Transverse colon (tissue), 4 donors: Measurements from ENCODE around the gene FCHSD2.

Experiments
- EP300 ChIP-seq: sonication (generic); formaldehyde crosslinking; IDR thresholded peaks from one replicate; pipeline ENCODE4 v1.6.1; 2017; ENCODE audit warnings: antibody characterized with exemption, low read depth
- POLR2A ChIP-seq: fragments of 450-650 bp; IDR thresholded peaks from one replicate; pipeline ENCODE4 v1.6.1; 2016; ENCODE audit warnings: antibody characterized with exemption, mild to moderate bottlenecking, moderate library complexity
- POLR2AphosphoS5 ChIP-seq, 3 donors: sonication (generic); formaldehyde crosslinking; IDR thresholded peaks; one replicate each; pipeline ENCODE4 v1.6.1; 2016; ENCODE audit warnings: antibody characterized with exemption in 3 of 3
- TF ChIP-seq, protein P1 (sequence below), 5 experiments: fragments of 200-600 bp in 3 of 5; fragments of 450-650 bp in 2 of 5; sonication (generic) in 3 of 5; IDR thresholded peaks; 1 replicate in 2 of 5; 2 replicates in 3 of 5; pipeline ENCODE4 v1.5.1; 2016 to 2017; ENCODE audit warnings: antibody characterized with exemption in 5 of 5, inconsistent platforms in 3 of 5, mild to moderate bottlenecking in 2 of 5, moderate library complexity in 1 of 5

DNA sequence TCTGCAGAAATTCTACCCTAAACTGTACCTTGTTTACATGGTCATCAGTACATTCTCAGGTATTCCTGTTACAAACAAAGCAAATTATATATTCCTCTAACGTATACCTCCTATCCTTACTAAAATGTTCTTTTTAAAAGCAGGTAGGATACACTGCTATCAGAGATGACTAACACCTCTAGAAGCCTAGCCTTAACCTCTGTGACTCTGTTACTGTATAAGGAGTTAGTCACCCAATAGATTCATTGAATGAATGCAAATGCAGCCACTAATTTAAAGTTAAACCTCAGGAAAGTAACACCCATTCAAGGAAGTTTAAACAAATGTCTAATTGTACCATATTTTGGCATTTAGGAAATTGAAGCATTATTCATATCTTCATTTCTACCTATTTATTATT, 82.2 kb downstream of the FCHSD2 start:
- TF ChIP-seq POLR2AphosphoS5 (IDR thresholded peaks at IDR 0.05) (no peak), EP300 (no peak), POLR2A (no peak)
- TF ChIP-seq, protein P1, sequence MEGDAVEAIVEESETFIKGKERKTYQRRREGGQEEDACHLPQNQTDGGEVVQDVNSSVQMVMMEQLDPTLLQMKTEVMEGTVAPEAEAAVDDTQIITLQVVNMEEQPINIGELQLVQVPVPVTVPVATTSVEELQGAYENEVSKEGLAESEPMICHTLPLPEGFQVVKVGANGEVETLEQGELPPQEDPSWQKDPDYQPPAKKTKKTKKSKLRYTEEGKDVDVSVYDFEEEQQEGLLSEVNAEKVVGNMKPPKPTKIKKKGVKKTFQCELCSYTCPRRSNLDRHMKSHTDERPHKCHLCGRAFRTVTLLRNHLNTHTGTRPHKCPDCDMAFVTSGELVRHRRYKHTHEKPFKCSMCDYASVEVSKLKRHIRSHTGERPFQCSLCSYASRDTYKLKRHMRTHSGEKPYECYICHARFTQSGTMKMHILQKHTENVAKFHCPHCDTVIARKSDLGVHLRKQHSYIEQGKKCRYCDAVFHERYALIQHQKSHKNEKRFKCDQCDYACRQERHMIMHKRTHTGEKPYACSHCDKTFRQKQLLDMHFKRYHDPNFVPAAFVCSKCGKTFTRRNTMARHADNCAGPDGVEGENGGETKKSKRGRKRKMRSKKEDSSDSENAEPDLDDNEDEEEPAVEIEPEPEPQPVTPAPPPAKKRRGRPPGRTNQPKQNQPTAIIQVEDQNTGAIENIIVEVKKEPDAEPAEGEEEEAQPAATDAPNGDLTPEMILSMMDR (IDR thresholded peaks at IDR 0.05): no peak
